Stimulated activated naive CD4-positive, alpha-beta T cell treated with Interleukin-2 at 50 U/mL for 16 hours (primary cell): Measurements from ENCODE around the gene AIFM1.

Experiments used
- DNase-seq: peaks from one replicate; lab custom pipeline; 2025; lab: John Stamatoyannopoulos, UW

Gene AIFM1

GRCh38 chrX:130170752-130171445 lies 5.3 kb upstream of the AIFM1 start:
- peak; percentile 61 for DNase-seq

- DNase-seq = no peak
These were observed 1.4 kb upstream of the AIFM1 start for GRCh38 chrX:130167040-130167439.

GRCh38 chrX:130166503-130166777 lies 799 bp upstream of the AIFM1 start:
- DNase-seq = no peak

GRCh38 chrX:130165181-130165702 lies 399 bp downstream of the AIFM1 start:
- DNase-seq = no peak

GRCh38 chrX:130163398-130163797 lies 2.2 kb downstream of the AIFM1 start:
- DNase-seq = no peak

- no peak for DNase-seq
These were observed 3.4 kb downstream of the AIFM1 start for GRCh38 chrX:130162094-130162735.

- no peak for DNase-seq
These were observed 5.9 kb downstream of the AIFM1 start for GRCh38 chrX:130159776-130160175.

GRCh38 chrX:130158311-130158710 lies 7.3 kb downstream of the AIFM1 start:
- DNase-seq = no peak

- DNase-seq = no peak
These were observed 10.1 kb downstream of the AIFM1 start for GRCh38 chrX:130155564-130155963.

- DNase-seq = no peak
These were observed 18.0 kb downstream of the AIFM1 start for GRCh38 chrX:130147631-130148030.

- DNase-seq = no peak
These were observed 20.5 kb downstream of the AIFM1 start for GRCh38 chrX:130145123-130145522.

GRCh38 chrX:130144509-130144908 lies 21.1 kb downstream of the AIFM1 start:
- DNase-seq = no peak

GRCh38 chrX:130139474-130140201 lies 26.0 kb downstream of the AIFM1 start:
- DNase-seq = no peak

- no peak for DNase-seq
These were observed 28.7 kb downstream of the AIFM1 start for GRCh38 chrX:130136961-130137360.

- DNase-seq = no peak
These were observed 29.1 kb downstream of the AIFM1 start for GRCh38 chrX:130136496-130136895.

GRCh38 chrX:130130990-130131389 lies 34.7 kb downstream of the AIFM1 start:
- DNase-seq = no peak

GRCh38 chrX:130125091-130125874 lies 40.4 kb downstream of the AIFM1 start:
- DNase-seq = no peak

GRCh38 chrX:130124577-130124976 lies 41.1 kb downstream of the AIFM1 start:
- DNase-seq = no peak

- DNase-seq = no peak
These were observed 44.2 kb downstream of the AIFM1 start for GRCh38 chrX:130121505-130121800.

- DNase-seq = peak; percentile 67
These were observed 44.7 kb downstream of the AIFM1 start for GRCh38 chrX:130120746-130121504.

- DNase-seq = no peak
These were observed 45.3 kb downstream of the AIFM1 start for GRCh38 chrX:130120321-130120731.
